ENCODE results near the gene MSTO1. TPM values are rescaled to one million over a fixed set of nuclear protein-coding genes. Genes with fewer than 3 reads are reported as not detected.
"Not testable (repeated sequence)": the region's sequence is repeated elsewhere in the genome, so short reads cannot be mapped to it uniquely, and the experiment has no call there.

The MSTO1 gene
- total RNA-seq, 2 experiments from 2014 or later, result 43.4 to 43.6 TPM

GRCh38 chr1:155640367-155640766, 30.3 kb downstream of the MSTO1 start:
- Mint-ChIP-seq H3K9me3 (peaks cover 24% of the 10 kb centered on the region), H3K27ac (no peak overlapping the region), H3K36me3 (ENCODE audit: low read depth) (peaks cover 24% of the 10 kb centered on the region), H3K27me3 (no peaks in the 10 kb centered on the region), H3K4me3 (no peak overlapping the region), H3K4me1 (peaks cover 22% of the 10 kb centered on the region)
- no peak for DNase-seq
- ChIA-PET CTCF (interaction anchor here (0.9 kb wide), 1 partner anchor 364 kb away, joined by 3 read pairs; no protein-coding TSS in a partner anchor), POLR2A (no interaction called here)

- H3K9me3 Mint-ChIP-seq, result peaks cover 24% of the 10 kb centered on the region
- H3K27ac Mint-ChIP-seq, H3K4me3 Mint-ChIP-seq, CTCF ChIA-PET, POLR2A ChIA-PET, H3K4me1 Mint-ChIP-seq, H3K27me3 Mint-ChIP-seq, DNase-seq: not testable (repeated sequence)
- H3K36me3 Mint-ChIP-seq (ENCODE audit: low read depth), result peaks cover 24% of the 10 kb centered on the region
These were observed 32.7 kb downstream of the MSTO1 start for GRCh38 chr1:155642559-155643180.

- peaks cover 24% of the 10 kb centered on the region for H3K9me3 Mint-ChIP-seq
- peaks cover 24% of the 10 kb centered on the region for H3K36me3 Mint-ChIP-seq (ENCODE audit: low read depth)
- H3K27ac Mint-ChIP-seq, result no peak overlapping the region
- POLR2A ChIA-PET, result no interaction called here
- H3K27me3 Mint-ChIP-seq, result no peaks in the 10 kb centered on the region
- CTCF ChIA-PET, result no interaction called here
- peaks cover under 1% of the 10 kb centered on the region for H3K4me1 Mint-ChIP-seq
- no peak for DNase-seq
- H3K4me3 Mint-ChIP-seq, result no peak overlapping the region
These were observed 33.2 kb downstream of the MSTO1 start for GRCh38 chr1:155643230-155643629.

- no peak overlapping the region for H3K27ac Mint-ChIP-seq
- no peak for DNase-seq
- no peak overlapping the region for H3K4me3 Mint-ChIP-seq
- peaks cover 24% of the 10 kb centered on the region for H3K9me3 Mint-ChIP-seq
- peaks cover 2% of the 10 kb centered on the region for H3K4me1 Mint-ChIP-seq
- H3K27me3 Mint-ChIP-seq, result peaks cover 2% of the 10 kb centered on the region
- CTCF ChIA-PET, result no interaction called here
- peaks cover 24% of the 10 kb centered on the region for H3K36me3 Mint-ChIP-seq (ENCODE audit: low read depth)
- POLR2A ChIA-PET, result no interaction called here
These were observed 35.1 kb downstream of the MSTO1 start for GRCh38 chr1:155645034-155645598.

- no peak overlapping the region for H3K4me3 Mint-ChIP-seq
- peaks cover 2% of the 10 kb centered on the region for H3K4me1 Mint-ChIP-seq
- peaks cover 2% of the 10 kb centered on the region for H3K27me3 Mint-ChIP-seq
- no peak for DNase-seq
- ChIA-PET CTCF (no interaction called here), POLR2A (no interaction called here)
- no peak overlapping the region for H3K27ac Mint-ChIP-seq
- peaks cover 22% of the 10 kb centered on the region for H3K36me3 Mint-ChIP-seq (ENCODE audit: low read depth)
- peaks cover 24% of the 10 kb centered on the region for H3K9me3 Mint-ChIP-seq
These were observed 35.6 kb downstream of the MSTO1 start for GRCh38 chr1:155645648-155646047.

- ChIA-PET POLR2A (no interaction called here), CTCF (no interaction called here)
- no peak for DNase-seq
- H3K4me1 Mint-ChIP-seq, result peaks cover 2% of the 10 kb centered on the region
- H3K27ac Mint-ChIP-seq, result no peak overlapping the region
- H3K9me3 Mint-ChIP-seq, result peaks cover 23% of the 10 kb centered on the region
- H3K27me3 Mint-ChIP-seq, result peaks cover 2% of the 10 kb centered on the region
- no peak overlapping the region for H3K4me3 Mint-ChIP-seq
- peaks cover 22% of the 10 kb centered on the region for H3K36me3 Mint-ChIP-seq (ENCODE audit: low read depth)
These were observed 36.3 kb downstream of the MSTO1 start for GRCh38 chr1:155646307-155646706.

- H3K36me3 Mint-ChIP-seq (ENCODE audit: low read depth), result peaks cover 4% of the 10 kb centered on the region
- POLR2A ChIA-PET, result no interaction called here
These were observed 38.5 kb downstream of the MSTO1 start for GRCh38 chr1:155648207-155649147.

GRCh38 chr1:155649676-155650075, 39.7 kb downstream of the MSTO1 start:
- POLR2A ChIA-PET, result no interaction called here

More at GRCh38 chr1:155648207-155649147, 38.5 kb downstream of the MSTO1 start:
- Mint-ChIP-seq H3K4me1 (peaks cover 2% of the 10 kb centered on the region), H3K4me3 (no peak overlapping the region), H3K9me3 (peaks cover 3% of the 10 kb centered on the region), H3K27me3 (peaks cover 2% of the 10 kb centered on the region), H3K27ac (no peak overlapping the region)
- DNase-seq, result no peak
- CTCF ChIA-PET, result interaction anchor here (0.7 to 1.4 kb wide), 3 partner anchors 49 to 341 kb away, joined by 3 to 4 read pairs (median 3); no protein-coding TSS in a partner anchor

GRCh38 chr1:155650231-155650757, 40.3 kb downstream of the MSTO1 start:
- ChIA-PET CTCF (interaction anchor here (1.2 kb wide), 1 partner anchor 9 kb away, joined by 3 read pairs; no protein-coding TSS in a partner anchor), POLR2A (no interaction called here)
- Mint-ChIP-seq H3K4me1 (peaks cover 2% of the 10 kb centered on the region), H3K4me3 (no peak overlapping the region), H3K36me3 (ENCODE audit: low read depth) (no peaks in the 10 kb centered on the region), H3K27me3 (peaks cover 2% of the 10 kb centered on the region), H3K27ac (no peak overlapping the region), H3K9me3 (no peaks in the 10 kb centered on the region)
- DNase-seq, result no peak

More at GRCh38 chr1:155649676-155650075, 39.7 kb downstream of the MSTO1 start:
- Mint-ChIP-seq H3K36me3 (ENCODE audit: low read depth) (no peaks in the 10 kb centered on the region), H3K27me3 (peaks cover 2% of the 10 kb centered on the region), H3K4me3 (no peak overlapping the region), H3K27ac (no peak overlapping the region), H3K4me1 (peaks cover 2% of the 10 kb centered on the region), H3K9me3 (no peaks in the 10 kb centered on the region)
- DNase-seq, result no peak
- CTCF ChIA-PET, result no interaction called here

- Mint-ChIP-seq H3K36me3 (ENCODE audit: low read depth) (no peaks in the 10 kb centered on the region), H3K9me3 (no peaks in the 10 kb centered on the region), H3K4me3 (no peak overlapping the region), H3K4me1 (peaks cover 2% of the 10 kb centered on the region), H3K27ac (no peak overlapping the region), H3K27me3 (peaks cover 2% of the 10 kb centered on the region)
- DNase-seq, result no peak
- ChIA-PET CTCF (interaction anchor here (1.1 kb wide), 1 partner anchor 104 kb away, joined by 3 read pairs; no protein-coding TSS in a partner anchor), POLR2A (no interaction called here)
These were observed 42.0 kb downstream of the MSTO1 start for GRCh38 chr1:155651861-155652661.

- no peaks in the 10 kb centered on the region for H3K9me3 Mint-ChIP-seq
- peaks cover 2% of the 10 kb centered on the region for H3K4me1 Mint-ChIP-seq
- DNase-seq, result no peak
- H3K36me3 Mint-ChIP-seq (ENCODE audit: low read depth), result peaks cover 3% of the 10 kb centered on the region
- ChIA-PET CTCF (no interaction called here), POLR2A (no interaction called here)
- H3K27me3 Mint-ChIP-seq, result peaks cover 2% of the 10 kb centered on the region
- H3K27ac Mint-ChIP-seq, result no peak overlapping the region
- H3K4me3 Mint-ChIP-seq, result no peak overlapping the region
These were observed 42.9 kb downstream of the MSTO1 start for GRCh38 chr1:155652951-155653350.

- Mint-ChIP-seq H3K4me3 (no peak overlapping the region), H3K4me1 (no peaks in the 10 kb centered on the region), H3K36me3 (ENCODE audit: low read depth) (peaks cover 46% of the 10 kb centered on the region), H3K27ac (no peak overlapping the region), H3K9me3 (no peaks in the 10 kb centered on the region), H3K27me3 (no peaks in the 10 kb centered on the region)
- DNase-seq, result no peak
- CTCF ChIA-PET, result no interaction called here
- POLR2A ChIA-PET, result no interaction called here
These were observed 47.4 kb downstream of the MSTO1 start for GRCh38 chr1:155657463-155657862.

All from activated CD4-positive, alpha-beta memory T cell treated with anti-CD3 and anti-CD28 coated beads, Interleukin-2, amount 10 ng/mL, durations not matched to agents 7 days and 5 days (primary cell).